GM20431 (cell line): ENCODE results near the gene CLCN7.

Source experiments
- in situ Hi-C: fragments of 300-500 bp; cut with MseI, MboI; formaldehyde crosslinking; loops from one replicate; pipeline ENCODE4 v1.15.0; 2020; ENCODE audit warnings: low sequenced_read_pairs; ENCODE audit not compliant: unreplicated experiment

Gene CLCN7, protein sequence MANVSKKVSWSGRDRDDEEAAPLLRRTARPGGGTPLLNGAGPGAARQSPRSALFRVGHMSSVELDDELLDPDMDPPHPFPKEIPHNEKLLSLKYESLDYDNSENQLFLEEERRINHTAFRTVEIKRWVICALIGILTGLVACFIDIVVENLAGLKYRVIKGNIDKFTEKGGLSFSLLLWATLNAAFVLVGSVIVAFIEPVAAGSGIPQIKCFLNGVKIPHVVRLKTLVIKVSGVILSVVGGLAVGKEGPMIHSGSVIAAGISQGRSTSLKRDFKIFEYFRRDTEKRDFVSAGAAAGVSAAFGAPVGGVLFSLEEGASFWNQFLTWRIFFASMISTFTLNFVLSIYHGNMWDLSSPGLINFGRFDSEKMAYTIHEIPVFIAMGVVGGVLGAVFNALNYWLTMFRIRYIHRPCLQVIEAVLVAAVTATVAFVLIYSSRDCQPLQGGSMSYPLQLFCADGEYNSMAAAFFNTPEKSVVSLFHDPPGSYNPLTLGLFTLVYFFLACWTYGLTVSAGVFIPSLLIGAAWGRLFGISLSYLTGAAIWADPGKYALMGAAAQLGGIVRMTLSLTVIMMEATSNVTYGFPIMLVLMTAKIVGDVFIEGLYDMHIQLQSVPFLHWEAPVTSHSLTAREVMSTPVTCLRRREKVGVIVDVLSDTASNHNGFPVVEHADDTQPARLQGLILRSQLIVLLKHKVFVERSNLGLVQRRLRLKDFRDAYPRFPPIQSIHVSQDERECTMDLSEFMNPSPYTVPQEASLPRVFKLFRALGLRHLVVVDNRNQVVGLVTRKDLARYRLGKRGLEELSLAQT

DNA sequence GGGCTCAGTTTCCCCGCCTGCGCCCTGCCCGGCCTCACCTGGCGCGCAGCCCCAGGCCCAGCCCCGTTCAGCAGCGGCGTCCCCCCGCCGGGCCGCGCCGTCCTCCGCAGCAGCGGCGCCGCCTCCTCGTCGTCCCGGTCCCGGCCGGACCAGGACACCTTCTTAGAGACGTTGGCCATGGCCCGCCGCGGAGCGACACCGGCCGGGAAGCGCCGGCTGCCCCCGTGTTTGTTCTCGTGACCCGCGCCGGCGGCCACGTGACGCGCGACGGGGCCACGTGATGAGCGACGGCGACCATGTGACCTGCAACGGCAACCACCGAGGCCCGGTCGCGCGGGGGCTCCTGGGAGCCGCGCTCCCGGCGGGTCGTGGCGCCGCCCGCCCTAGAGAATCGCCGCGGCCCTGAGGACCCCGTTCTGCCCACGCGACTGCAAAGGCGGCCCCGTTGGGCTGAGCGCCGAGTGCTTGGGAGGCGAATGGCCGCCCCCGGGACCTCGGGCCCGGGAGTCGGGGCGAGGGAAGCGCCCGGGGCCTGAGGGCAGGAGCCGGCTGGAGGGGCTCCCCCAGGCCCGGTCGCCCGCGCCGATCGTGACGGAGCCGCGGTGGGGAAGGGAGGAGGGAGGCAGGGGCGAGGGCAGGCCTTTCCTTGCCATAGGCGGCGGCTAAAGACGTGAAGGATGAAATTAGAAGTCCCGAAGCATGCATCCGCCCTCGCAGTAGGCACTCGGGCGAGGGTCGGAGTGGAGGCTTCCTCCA, at the start of gene CLCN7:
CLCN7 (minus strand) TSS at position 233 of the 756 bp plus-strand sequence; CDS start at position 179, 54 bp downstream.
- in situ Hi-C loops: no loop called here

DNA sequence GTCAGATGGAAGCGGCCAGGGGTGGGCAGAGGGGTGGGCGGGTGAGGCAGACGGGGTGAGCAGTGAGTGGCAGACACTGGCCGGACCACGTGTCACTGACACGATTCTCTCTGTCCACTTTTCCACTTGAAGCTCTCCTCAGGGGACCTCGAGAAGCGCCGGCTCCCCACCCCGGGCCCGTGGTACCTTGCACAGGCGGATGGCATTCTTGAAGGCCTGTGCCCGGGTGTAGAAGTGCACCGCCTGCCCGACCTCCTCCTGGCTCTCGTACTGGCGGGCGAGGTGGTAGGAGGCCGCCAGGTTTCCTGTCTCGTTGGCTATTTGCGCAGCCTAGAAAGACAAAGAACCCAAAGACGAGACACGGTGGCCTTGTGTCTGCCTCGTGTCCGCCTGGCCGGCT, 49.5 kb upstream of the CLCN7 start:
- in situ Hi-C loops: no loop called here

GRCh38 chr16:1523581-1524245, 48.9 kb upstream of the CLCN7 start:
- in situ Hi-C loops: no loop called here

DNA sequence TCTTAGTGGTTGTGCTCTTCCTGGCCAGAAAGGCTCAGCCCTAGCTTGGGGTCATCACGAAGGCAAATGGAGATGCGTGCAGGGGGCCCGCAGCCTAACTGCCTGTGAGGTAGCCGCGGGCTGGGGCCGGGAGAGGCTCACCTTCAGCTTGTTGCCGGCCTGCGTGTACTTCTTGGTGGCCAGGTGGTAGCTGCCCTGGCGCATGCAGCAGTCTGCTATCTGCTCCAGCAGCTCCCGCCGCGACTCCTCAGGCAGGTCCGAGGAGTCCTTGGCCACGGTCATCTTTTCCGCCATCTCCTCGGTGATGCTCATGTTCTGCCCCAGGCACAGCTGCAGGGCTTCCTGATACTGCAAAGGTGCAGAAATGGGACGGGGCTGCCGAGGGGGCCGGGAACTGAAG, 45.6 kb upstream of the CLCN7 start:
- in situ Hi-C loops: no loop called here

- in situ Hi-C loops: no loop called here
Observed at GRCh38 chr16:1519831-1520230, 45.0 kb upstream of the CLCN7 start.

DNA sequence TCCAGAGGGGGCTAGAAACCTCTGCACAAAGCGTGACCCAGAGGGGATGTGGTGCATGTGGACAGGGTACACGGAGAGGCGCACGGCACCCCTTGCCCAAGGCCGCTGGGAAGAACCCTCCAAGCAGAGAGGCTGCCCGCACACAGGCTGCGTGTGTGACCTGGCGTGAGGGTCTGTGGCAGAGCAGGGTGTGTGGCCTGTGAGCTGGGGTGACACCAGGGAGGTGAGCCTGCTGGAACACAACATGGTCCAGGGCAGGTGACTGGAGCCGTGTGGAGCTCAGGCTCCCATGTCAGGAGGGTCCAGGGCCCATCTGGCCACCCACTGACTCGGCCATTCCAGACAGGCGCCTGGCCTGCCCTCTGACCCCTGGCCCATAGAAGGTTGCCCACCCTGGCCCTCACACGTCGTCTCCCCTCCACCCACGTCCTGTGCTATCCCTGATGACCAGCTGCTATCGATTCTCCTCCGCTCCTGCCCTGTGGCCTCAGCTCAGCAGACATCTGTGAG, 43.9 kb upstream of the CLCN7 start:
- in situ Hi-C loops: no loop called here

GRCh38 chr16:1514507-1514906, 39.7 kb upstream of the CLCN7 start:
- in situ Hi-C loops: no loop called here

- in situ Hi-C loops: no loop called here
Observed at GRCh38 chr16:1512774-1513173, 37.9 kb upstream of the CLCN7 start.

DNA sequence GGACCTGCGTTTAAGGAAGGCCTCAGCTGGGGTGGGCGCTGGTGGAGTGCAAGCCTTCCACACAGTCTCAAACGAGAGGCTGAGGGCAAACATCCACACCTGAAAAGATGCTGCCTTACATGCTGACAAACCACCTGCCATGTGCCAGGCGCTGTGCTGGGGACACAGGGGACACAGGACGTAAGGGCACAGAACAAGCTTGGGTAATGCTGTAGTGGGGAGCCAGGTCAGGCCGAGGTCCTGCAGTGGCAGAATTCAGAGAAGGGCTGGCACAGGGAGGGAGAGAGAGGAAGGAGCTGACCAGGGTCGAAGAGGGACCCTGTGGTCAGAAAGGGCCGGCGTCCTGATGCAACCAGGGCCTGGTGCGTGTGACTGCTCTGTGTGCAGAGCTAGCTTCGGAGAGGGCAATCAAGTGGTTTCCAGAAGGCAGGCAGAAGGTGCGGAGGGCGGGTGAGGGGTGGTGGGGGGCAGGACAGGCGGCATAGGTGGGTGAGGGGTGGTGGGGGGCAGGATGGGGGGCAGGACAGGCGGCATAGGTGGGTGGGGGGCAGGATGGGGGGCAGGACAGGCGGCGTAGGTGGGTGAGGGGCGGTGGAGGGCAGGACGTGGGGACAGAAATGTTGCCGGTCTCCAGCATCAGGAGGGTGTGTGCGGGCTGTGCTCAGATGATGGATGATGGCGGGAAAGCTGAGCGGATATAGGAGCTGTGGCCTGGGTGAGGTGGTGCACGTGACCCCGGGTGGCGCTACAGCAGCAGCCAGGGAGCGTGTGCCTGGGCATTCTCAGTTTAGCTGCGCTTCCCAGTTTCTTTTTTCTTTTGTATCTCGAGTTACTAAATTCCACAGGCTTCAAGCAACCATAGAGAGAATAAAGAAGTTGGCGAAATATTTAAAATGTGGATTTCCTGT, 37.1 kb upstream of the CLCN7 start:
- in situ Hi-C loops: no loop called here

DNA sequence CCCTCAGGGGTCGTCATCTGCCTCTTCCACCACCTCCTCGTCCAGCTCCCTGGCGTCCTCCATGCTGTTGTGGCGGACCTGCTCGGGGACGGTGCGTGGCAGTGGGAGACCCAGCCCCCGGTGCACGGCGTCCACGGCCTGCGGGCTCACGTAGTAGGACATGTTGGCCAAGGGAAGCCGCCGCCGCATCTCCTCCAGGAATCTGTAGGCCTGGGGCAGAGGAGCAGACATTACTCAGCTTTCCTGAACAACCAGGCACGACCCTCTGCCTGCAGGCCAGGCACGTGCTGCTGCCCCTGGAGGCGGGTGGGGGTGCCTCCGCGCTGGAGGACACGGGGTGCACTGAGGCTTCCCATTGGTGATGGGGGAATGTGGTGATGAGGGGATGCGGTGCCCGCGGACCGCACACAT, 36.1 kb upstream of the CLCN7 start:
- in situ Hi-C loops: no loop called here

GRCh38 chr16:1510272-1510671, 35.4 kb upstream of the CLCN7 start:
- in situ Hi-C loops: no loop called here

- in situ Hi-C loops: no loop called here
Observed at GRCh38 chr16:1509307-1510221, 34.7 kb upstream of the CLCN7 start.

- in situ Hi-C loops: no loop called here
Observed at GRCh38 chr16:1508494-1509187, 33.8 kb upstream of the CLCN7 start.

- in situ Hi-C loops: no loop called here
Observed at GRCh38 chr16:1506494-1507213, 31.8 kb upstream of the CLCN7 start.

DNA sequence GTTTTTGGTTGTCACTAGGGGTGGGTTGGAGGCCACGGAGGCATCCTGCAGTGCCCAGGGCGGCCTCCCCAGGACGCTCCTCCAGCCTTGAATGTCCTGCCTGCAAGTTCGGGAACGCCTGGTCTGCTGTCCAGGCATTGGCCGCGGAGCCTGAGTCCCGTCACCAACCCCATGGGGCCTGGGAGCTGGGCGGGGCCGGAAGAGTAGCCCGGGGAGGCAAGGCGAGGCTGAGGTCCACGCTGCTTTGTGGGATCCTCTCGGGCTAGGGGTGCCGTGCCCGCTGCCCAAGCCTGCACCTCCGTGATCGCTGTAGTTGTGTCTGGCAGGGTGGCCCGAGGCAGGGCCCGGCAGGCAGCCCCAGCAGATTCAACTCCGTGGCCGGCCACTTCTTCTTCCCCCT, 31.1 kb upstream of the CLCN7 start:
- in situ Hi-C loops: no loop called here

- in situ Hi-C loops: no loop called here
Observed at GRCh38 chr16:1505073-1505844, 30.4 kb upstream of the CLCN7 start.
